HG02981 (cell line): ENCODE data around the gene NUP93.

Source experiments
- ATAC-seq: cut with Tn5 transposase; IDR thresholded peaks from one replicate; pipeline ENCODE4 v1.9.1; 2021; ENCODE audit warnings: mild to moderate bottlenecking, moderate library complexity; ENCODE audit not compliant: unreplicated experiment

Gene NUP93

GRCh38 chr16:56729735-56730662, at the start of gene NUP93:
Gene NUP93, plus strand, starts transcription at chr16:56730129. Its CDS starts 18,119 bp downstream, at chr16:56748248.
- peak; percentile 85 for ATAC-seq

GRCh38 chr16:56681939-56682702, 47.8 kb upstream of the NUP93 start, which contains the start of gene MT1X:
Gene MT1X, plus strand, starts transcription at chr16:56682470. Its CDS starts 71 bp downstream, at chr16:56682541.
- ATAC-seq, result peak; percentile 99

GRCh38 chr16:56682703-56683397, 47.1 kb upstream of the NUP93 start:
- peak; percentile 3 for ATAC-seq

DNA sequence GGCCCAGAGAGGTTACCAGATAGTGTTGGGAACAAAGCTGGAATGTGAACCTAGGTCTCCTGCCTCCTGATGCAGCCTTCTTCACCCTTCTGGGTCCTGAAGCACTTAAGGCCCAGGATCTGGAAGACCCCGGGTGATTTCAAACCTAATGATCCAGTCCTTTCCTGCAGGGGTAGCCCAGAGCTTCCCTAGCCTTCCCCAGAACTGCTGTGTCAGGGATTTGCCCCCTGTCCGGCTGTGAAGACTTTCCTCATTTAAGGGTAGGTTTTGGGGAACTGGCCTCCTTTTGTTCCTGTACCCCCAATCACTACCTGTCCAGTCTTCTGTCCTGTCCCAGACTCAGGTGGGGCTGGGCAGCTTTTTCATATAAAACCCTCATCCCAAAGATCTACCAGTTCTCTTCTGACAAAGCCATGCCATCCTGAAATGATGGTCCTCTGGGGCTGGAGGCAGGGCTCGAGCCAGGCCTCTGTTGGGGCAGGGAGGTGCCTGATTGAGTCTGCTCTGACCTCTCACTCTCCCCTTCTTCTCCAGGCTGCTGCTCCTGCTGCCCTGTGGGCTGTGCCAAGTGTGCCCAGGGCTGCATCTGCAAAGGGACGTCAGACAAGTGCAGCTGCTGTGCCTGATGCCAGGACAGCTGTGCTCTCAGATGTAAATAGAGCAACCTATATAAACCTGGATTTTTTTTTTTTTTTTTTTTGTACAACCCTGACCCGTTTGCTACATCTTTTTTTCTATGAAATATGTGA, 46.3 kb upstream of the NUP93 start:
- ATAC-seq, result no peak

GRCh38 chr16:56684256-56684925, 45.5 kb upstream of the NUP93 start:
- ATAC-seq, result no peak

GRCh38 chr16:56684926-56685590, 44.9 kb upstream of the NUP93 start:
- no peak for ATAC-seq

GRCh38 chr16:56686758-56687157, 43.2 kb upstream of the NUP93 start:
- no peak for ATAC-seq

DNA sequence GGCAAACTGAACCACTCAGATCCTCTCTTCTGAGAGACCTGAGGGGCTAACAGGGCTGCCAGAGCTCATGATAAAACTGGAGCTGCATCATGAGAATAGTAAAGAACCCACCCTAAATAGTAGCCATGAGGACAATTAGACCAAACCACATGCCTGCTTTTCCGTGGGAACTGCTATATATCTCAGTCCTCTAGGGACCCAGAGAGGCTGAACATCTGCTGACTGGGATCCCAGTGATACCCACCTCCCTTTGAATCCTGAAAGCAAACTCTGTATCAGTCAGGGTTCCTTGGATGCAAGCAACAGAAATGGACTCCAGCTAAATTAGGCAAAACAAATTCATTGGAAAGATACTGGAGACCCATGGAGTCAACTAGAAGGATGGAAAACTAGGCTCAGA, 41.2 kb upstream of the NUP93 start:
- ATAC-seq, result no peak

GRCh38 chr16:56689171-56689570, 40.8 kb upstream of the NUP93 start:
- ATAC-seq, result no peak

- ATAC-seq, result no peak
Measured at GRCh38 chr16:56690420-56691122, 39.4 kb upstream of the NUP93 start.

DNA sequence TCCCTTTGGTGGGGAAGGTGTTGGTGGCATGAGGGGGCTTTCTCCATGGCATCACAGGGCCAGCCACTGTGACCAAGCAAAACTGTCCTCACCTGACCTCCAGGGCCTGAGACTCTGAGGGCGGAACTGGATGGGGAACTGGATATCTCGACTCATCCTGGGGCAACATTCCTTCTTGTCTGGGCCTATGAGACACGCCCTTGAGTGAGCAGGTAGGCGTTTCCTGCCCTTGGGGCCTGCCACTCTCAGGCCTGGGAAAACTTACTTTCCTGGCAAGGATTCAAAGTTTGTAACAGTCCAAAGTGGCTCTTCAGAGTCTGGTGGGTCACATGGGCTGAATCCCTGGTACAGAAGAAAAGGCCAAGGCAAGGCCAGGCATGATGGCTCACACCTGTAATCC, 38.0 kb upstream of the NUP93 start:
- ATAC-seq, result no peak

DNA sequence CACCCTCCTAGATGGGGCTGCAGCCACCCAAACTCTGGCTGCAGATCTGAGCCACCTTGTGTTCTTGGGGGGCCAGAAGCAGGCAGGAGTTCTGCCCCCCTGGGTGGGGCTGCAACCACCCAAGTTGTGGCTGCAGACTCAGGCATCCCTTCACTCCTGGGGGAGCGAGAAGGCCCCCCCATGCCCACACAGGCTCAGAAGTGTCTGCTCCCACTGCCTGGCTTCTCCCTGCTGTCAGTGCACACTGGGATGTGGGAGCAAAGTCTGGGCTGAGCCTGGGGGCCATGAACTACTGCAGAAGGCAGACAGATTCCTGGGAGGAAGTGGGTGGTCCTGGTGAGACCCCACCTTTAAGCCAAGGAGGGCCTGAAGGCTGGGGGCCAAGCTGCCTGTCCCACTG, 34.7 kb upstream of the NUP93 start:
- no peak for ATAC-seq

DNA sequence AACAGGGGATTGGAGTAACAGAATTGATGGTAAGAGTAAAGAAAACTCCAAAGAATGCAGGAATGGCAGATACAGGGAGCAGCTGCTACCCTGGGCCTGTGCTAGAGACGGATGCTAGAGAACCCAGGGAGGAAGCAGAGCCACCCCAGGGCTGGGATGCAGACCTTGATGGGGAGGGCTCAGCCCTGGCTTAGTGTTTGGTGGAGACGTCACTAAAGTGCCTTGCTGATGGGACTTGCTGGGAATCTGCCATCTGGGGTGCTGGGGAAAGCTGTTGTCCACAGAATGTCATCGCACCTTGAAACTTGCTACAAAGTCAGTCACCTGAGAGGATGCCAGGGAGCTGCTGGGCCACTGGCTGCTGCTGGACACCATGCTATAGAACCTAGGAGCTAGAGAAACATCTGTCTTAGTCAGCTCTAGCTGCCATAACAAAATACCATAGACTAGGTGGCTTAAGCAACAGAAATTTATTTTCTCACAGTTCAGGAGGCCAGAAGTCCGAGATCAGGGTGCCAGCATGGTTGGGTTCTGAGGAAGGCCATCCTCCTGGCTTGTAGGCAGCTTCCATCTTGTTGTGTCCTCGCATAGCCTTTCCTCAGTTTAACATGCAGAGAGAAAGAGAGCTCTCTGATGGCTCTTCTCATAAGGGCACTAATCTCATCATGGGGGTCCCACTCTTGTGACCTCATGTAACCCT, 32.3 kb upstream of the NUP93 start:
- ATAC-seq, result no peak

DNA sequence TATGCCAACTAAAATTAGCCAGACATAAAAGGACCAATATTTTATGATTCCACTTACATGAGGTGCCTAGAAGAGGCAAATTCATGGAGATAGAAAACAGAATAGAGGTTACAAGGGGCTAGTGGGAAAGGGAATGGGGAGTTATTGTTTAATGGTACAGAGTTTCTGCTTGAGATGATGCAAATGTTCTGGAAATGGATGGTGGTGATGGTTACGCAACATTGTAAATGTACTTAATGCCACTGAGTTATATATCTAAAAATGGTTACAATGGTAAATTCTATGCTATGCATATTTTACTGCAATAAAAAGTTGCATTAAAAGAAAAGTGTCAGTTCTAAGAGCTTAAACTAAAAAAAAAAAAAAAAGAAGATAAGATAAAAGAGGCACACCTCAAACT, 29.7 kb upstream of the NUP93 start:
- ATAC-seq, result no peak

GRCh38 chr16:56700631-56701030, 29.3 kb upstream of the NUP93 start:
- no peak for ATAC-seq

DNA sequence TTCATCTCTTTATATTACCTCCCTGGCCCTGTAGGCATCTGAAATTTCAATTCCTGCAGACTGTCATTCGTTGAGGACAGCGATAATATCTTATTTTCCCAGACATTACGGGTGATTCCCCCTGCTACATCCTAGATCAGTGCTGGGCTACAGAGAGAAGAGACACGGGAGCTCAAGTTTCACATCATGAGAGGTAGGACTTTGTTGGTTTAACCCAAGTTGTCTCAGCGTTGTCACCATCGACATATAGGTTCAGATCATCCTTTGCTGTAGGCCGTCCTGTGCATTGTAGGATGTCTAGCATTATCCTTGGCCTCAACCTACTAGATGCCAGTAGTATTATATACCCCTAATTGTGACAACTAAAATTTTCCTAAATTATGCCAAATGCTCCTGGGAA, 28.4 kb upstream of the NUP93 start:
- no peak for ATAC-seq

DNA sequence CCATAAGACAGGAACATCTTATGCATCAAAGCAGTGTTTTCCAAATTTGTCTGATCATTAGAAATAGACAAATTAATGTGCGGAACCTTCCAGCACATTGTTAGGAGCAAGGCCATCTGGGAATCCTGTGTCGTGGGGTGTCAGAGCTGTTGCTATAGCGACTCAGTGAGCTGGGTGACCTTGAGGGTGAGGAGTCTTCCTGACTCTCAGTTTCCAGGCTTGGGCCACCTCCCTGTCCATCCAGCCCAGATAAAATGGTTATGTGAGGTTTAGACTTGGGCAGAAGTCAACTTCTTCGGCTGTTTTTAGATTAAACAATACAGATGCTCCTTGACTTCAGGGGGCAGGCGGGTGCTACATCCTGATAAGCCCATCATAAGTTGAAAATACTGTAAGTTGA, 27.1 kb upstream of the NUP93 start:
- ATAC-seq, result no peak
